GM12878 (cell line): ENCODE results near the gene CXADR. TPM values are rescaled to one million over a fixed set of nuclear protein-coding genes. Genes with fewer than 3 reads are reported as not detected.

Experiments
- ATAC-seq: fragments of 200-7000 bp; cut with Tn5 transposase; 3 replicates; pipeline ENCODE4 v1.9.1; 2020; ENCODE audit warnings: mild to moderate bottlenecking, moderate library complexity
- BruUV-seq: library from RNA; stranded (reverse); fragments of 400-500 nt; replicated peaks from 2 replicates; lab custom pipeline; 2021; lab: Mats Ljungman, UMichigan
- CTCF ChIA-PET: fragments of 300-600 bp; sonication (Branson Sonifier 250); formaldehyde crosslinking; extraction: SDS; loops from one replicate; lab custom pipeline; 2021; ENCODE audit warnings: inconsistent platforms; lab: Yijun Ruan, JAX
- POLR2A ChIA-PET: fragments of 350-600 bp; formaldehyde crosslinking; extraction: SDS; loops from one replicate; lab custom pipeline; 2021; ENCODE audit warnings: inconsistent platforms; lab: Charles Lee
- RAD21 ChIA-PET: fragments of 300-600 bp; sonication (Branson Sonifier 250); formaldehyde crosslinking; loops from one replicate; lab custom pipeline; 2023; ENCODE audit warnings: antibody characterized with exemption; ENCODE audit not compliant: unreplicated experiment; lab: Charles Lee
- SMC1A ChIA-PET: fragments of 300-600 bp; sonication (Branson Sonifier 250); formaldehyde crosslinking; loops from one replicate; lab custom pipeline; 2023; ENCODE audit not compliant: unreplicated experiment, uncharacterized antibody; lab: Charles Lee
- DNase-seq: peaks from one replicate; pipeline ENCODE4 v3.0.0-alpha.2; 2011; ENCODE audit warnings: low read depth, low spot score
- FAIRE-seq: peaks from 3 replicates; lab custom pipeline; 2011; peaks lifted over from hg19 to GRCh38; lab: Jason Lieb, UNC
- H2AFZ ChIP-seq: 2 replicates; pipeline ENCODE4 v1.6.0; 2011; ENCODE audit warnings: low read depth, low read length, control low read depth; ENCODE audit not compliant: control insufficient read depth
- H3K27ac ChIP-seq: 2 replicates; pipeline ENCODE4 v1.5.1; 2011; ENCODE audit warnings: control low read depth; ENCODE audit not compliant: control insufficient read depth, insufficient read depth
- H3K27me3 ChIP-seq, 2 experiments: replicated peaks in 1 of 2; 2 replicates each; pipeline versions ENCODE4 v1.6.0 to v1.6.1; 2011; ENCODE audit warnings: low read length in 1 of 2; ENCODE audit not compliant: control insufficient read depth in 2 of 2, insufficient read depth in 2 of 2
- H3K36me3 ChIP-seq, 2 experiments: 2 replicates each; pipeline ENCODE4 v1.5.1; 2011; ENCODE audit warnings: low read length in 1 of 2; ENCODE audit not compliant: control insufficient read depth in 2 of 2, insufficient read depth in 2 of 2
- H3K4me1 ChIP-seq: 2 replicates; pipeline ENCODE4 v1.6.1; 2011; ENCODE audit warnings: mild to moderate bottlenecking, low read length, moderate library complexity, mixed read lengths; ENCODE audit not compliant: control insufficient read depth, insufficient read depth
- H3K4me2 ChIP-seq: 2 replicates; pipeline ENCODE4 v1.6.0; 2011; ENCODE audit warnings: control low read depth; ENCODE audit not compliant: control insufficient read depth, insufficient read depth
- H3K4me3 ChIP-seq: fragments of 200-600 bp; sonication (generic); 2 replicates; pipeline ENCODE4 v1.5.1; 2016
- H3K79me2 ChIP-seq: 2 replicates; pipeline ENCODE4 v1.6.0; 2011; ENCODE audit warnings: low read length; ENCODE audit not compliant: control insufficient read depth, insufficient read depth
- H3K9ac ChIP-seq: 2 replicates; pipeline ENCODE4 v1.8.0; 2011; ENCODE audit warnings: low read length, control low read depth, mixed read lengths; ENCODE audit not compliant: control insufficient read depth, insufficient read depth
- H3K9me3 ChIP-seq: replicated peaks from 3 replicates; pipeline ENCODE4 v1.5.1; 2011; ENCODE audit warnings: mild to moderate bottlenecking, low read length; ENCODE audit not compliant: control insufficient read depth, insufficient read depth
- H4K20me1 ChIP-seq: 2 replicates; pipeline ENCODE4 v1.6.0; 2011; ENCODE audit not compliant: control insufficient read depth, insufficient read depth
- CBX3 ChIP-seq: fragments of 200-600 bp; sonication (generic); IDR thresholded peaks from 2 replicates; pipeline ENCODE4 v1.6.1; 2016; ENCODE audit warnings: low read depth, borderline replicate concordance
- DPF2 ChIP-seq: fragments of 450-650 bp; IDR thresholded peaks from 2 replicates; pipeline ENCODE4 v1.6.1; 2017; ENCODE audit warnings: mild to moderate bottlenecking
- FOS ChIP-seq: IDR thresholded peaks from 3 replicates; pipeline ENCODE4 v1.6.1; 2011; ENCODE audit warnings: borderline replicate concordance; ENCODE audit not compliant: insufficient read length; ENCODE audit errors: extremely low read depth
- GABPA ChIP-seq: IDR thresholded peaks from 2 replicates; pipeline ENCODE4 v1.6.1; 2014; ENCODE audit warnings: antibody characterized with exemption, low read depth, mild to moderate bottlenecking, inconsistent platforms
- GATAD2B ChIP-seq: fragments of 450-650 bp; conservative IDR thresholded peaks from 2 replicates; pipeline ENCODE4 v1.6.1; 2017; ENCODE audit warnings: low read depth, mild to moderate bottlenecking, moderate library complexity
- HCFC1 ChIP-seq: fragments of 150-350 bp; IDR thresholded peaks from 2 replicates; pipeline ENCODE4 v1.6.1; 2014; ENCODE audit warnings: low read length
- KAT2A ChIP-seq: conservative IDR thresholded peaks from 2 replicates; pipeline ENCODE4 v1.6.1; 2011; ENCODE audit warnings: low read depth, low read length; ENCODE audit not compliant: control insufficient read depth
- KLF5 ChIP-seq: fragments of 450-650 bp; IDR thresholded peaks from 2 replicates; pipeline ENCODE4 v1.6.1; 2014; ENCODE audit warnings: mild to moderate bottlenecking; ENCODE audit not compliant: partially characterized antibody
- NFYA ChIP-seq: IDR thresholded peaks from 2 replicates; pipeline ENCODE4 v1.6.1; 2011; ENCODE audit warnings: low read depth, mild to moderate bottlenecking, low read length, improper control_type of control experiment, borderline replicate concordance
- RELA ChIP-seq: fragments of 450-650 bp; IDR thresholded peaks from 2 replicates; pipeline ENCODE4 v1.8.0; 2014; ENCODE audit warnings: borderline replicate concordance; ENCODE audit not compliant: partially characterized antibody
- SMAD1 ChIP-seq: fragments of 450-650 bp; IDR thresholded peaks from 2 replicates; pipeline ENCODE4 v1.6.1; 2018; ENCODE audit warnings: mild to moderate bottlenecking, low read depth; ENCODE audit not compliant: partially characterized antibody
- SUZ12 ChIP-seq: fragments of 200-600 bp; sonication (generic); IDR thresholded peaks from one replicate; pipeline ENCODE4 v1.6.1; 2018; ENCODE audit warnings: antibody characterized with exemption, mild to moderate bottlenecking; ENCODE audit not compliant: unreplicated experiment
- TARDBP ChIP-seq: IDR thresholded peaks from 2 replicates; pipeline ENCODE4 v1.6.1; 2016; ENCODE audit warnings: borderline replicate concordance
- YY1 ChIP-seq: IDR thresholded peaks from 2 replicates; pipeline ENCODE4 v1.6.1; 2011; ENCODE audit warnings: low read depth, mild to moderate bottlenecking, low read length
- WGBS: methylation state at CpG from one replicate; pipeline ENCODE4 v1.1.6; 2016; ENCODE audit warnings: low lambda C conversion rate; ENCODE audit not compliant: insufficient replicate concordance, insufficient coverage; ENCODE audit errors: missing lambda C conversion rate; 5-methylcytosine and 5-hydroxymethylcytosine counted together
- in situ Hi-C: fragments of 300-500 bp; cut with MboI; formaldehyde crosslinking; loops from 9 replicates; pipeline ENCODE4 v1.14.3; 2018; ENCODE audit warnings: mixed read lengths
- intact Hi-C: fragments of 100-400 bp; cut with micrococcal nuclease; formaldehyde crosslinking; loops from one replicate; pipeline ENCODE4 v1.14.2; 2022; ENCODE audit not compliant: unreplicated experiment
- polyA plus RNA-seq, 11 experiments: library from polyadenylated mRNA; depleted of rRNA in 4 of 11; unstranded in 6 of 11; stranded (reverse) in 5 of 11; fragments of >200 nt; fragmentation: Nextera tagmentation in 4 of 11; fragmentation: Illumina TruSeq in 1 of 11; extraction: Ambion mirVana in 4 of 11; extraction: Trizol in 1 of 11; gene quantifications; 1 replicate in 1 of 11; 2 replicates in 10 of 11; pipeline versions ENCODE4 v1.2.1 to v1.2.3, GENCODE V29; 2011 to 2016; ENCODE audit warnings: inconsistent platforms in 2 of 11, missing spikeins in 2 of 11, low read depth in 1 of 11
- total RNA-seq, 4 experiments: library from RNA; depleted of rRNA in 3 of 4; stranded (reverse); fragments of >200 nt in 3 of 4; fragmentation: Illumina TruSeq in 1 of 4; extraction: Trizol in 1 of 4; gene quantifications; 2 replicates each; pipeline versions ENCODE4 v1.2.1 to v1.2.3, GENCODE V29; 2013 to 2021
- TF ChIP-seq, protein P1 (sequence below): IDR thresholded peaks from 2 replicates; pipeline ENCODE4 v1.6.1; 2012; ENCODE audit warnings: low read depth, low read length, improper control_type of control experiment
- TF ChIP-seq, protein P2 (sequence below): fragments of 450-650 bp; IDR thresholded peaks from 2 replicates; pipeline ENCODE4 v1.6.1; 2017; ENCODE audit warnings: borderline replicate concordance
- TF ChIP-seq, protein P3 (sequence below): IDR thresholded peaks from 2 replicates; pipeline ENCODE4 v1.6.1; 2012; ENCODE audit warnings: low read depth, low read length, improper control_type of control experiment

CXADR gene
- total and polyA plus RNA-seq, 10 of the 15 experiments (the other 5 are each of a cell fraction or from before 2014, with no cell fraction given): 0.01 to 0.64 (median 0.13) TPM

DNA sequence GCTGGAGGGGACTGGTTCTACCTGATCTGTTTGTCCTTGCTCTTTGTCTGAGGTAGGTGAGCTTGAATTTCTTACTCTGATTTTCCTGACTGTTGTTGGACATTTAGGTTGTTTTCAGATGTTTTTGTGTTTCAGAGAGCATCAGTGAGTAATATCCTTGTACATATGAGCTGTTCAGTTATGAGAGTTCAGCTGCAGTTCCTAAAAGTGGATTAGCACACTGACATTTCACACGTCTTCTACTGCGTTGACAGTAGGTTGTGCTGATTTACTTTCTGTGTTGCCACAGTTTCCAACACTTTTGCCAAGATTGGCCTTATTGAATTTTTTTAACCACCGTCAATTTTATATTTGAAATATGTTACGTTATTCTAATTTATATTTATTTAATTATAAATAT, 27.7 kb downstream of the CXADR start (continued):
- TF ChIP-seq, protein P1, sequence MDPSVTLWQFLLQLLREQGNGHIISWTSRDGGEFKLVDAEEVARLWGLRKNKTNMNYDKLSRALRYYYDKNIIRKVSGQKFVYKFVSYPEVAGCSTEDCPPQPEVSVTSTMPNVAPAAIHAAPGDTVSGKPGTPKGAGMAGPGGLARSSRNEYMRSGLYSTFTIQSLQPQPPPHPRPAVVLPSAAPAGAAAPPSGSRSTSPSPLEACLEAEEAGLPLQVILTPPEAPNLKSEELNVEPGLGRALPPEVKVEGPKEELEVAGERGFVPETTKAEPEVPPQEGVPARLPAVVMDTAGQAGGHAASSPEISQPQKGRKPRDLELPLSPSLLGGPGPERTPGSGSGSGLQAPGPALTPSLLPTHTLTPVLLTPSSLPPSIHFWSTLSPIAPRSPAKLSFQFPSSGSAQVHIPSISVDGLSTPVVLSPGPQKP: no peak
- no peak for TF ChIP-seq DPF2
- TF ChIP-seq FOS: no peak
- TF ChIP-seq CBX3: no peak
- TF ChIP-seq, protein P2, sequence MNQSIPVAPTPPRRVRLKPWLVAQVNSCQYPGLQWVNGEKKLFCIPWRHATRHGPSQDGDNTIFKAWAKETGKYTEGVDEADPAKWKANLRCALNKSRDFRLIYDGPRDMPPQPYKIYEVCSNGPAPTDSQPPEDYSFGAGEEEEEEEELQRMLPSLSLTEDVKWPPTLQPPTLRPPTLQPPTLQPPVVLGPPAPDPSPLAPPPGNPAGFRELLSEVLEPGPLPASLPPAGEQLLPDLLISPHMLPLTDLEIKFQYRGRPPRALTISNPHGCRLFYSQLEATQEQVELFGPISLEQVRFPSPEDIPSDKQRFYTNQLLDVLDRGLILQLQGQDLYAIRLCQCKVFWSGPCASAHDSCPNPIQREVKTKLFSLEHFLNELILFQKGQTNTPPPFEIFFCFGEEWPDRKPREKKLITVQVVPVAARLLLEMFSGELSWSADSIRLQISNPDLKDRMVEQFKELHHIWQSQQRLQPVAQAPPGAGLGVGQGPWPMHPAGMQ: no peak

DNA sequence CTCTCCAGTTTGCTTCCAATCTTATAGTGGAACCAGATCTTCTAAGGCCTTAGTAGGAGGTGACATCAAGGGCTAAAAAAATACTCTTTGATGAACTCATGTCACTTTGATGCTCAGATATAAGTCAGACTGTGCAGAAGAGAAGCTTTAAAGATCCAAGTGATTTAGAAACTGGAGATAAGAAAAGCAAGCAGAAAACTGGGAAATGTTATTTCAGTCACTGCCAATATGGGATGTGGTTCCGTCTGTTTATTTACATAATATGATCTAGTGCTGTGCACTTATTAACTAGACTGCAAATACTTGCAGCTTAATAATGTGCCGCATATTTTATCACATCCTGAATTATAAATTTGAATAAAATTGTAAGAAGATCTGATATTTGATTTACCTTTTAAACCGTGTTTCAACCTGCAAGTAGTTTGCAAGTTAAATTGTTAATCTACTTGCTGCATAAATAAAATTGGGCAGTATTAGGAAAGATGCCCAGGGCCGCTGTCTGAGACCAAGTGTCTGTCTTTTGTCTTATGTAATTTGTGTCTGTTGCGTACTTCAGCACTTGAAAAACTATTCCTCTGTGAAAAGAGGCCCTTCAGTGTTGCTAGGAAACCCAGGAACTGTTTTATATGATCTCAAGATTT, 29.6 kb downstream of the CXADR start:
- Histone ChIP-seq H3K27ac (no peak overlapping the region), H3K9me3 (no peaks in the 10 kb centered on the region), H4K20me1 (no peaks in the 10 kb centered on the region), H2AFZ (no peak overlapping the region), H3K36me3 (no peaks in the 10 kb centered on the region), H3K27me3 (no peaks in the 10 kb centered on the region), H3K79me2 (no peaks in the 10 kb centered on the region), H3K4me1 (no peaks in the 10 kb centered on the region), H3K4me3 (no peak overlapping the region), H3K9ac (no peak overlapping the region), H3K4me2 (no peak overlapping the region)
- DNase-seq: no peak
- BruUV-seq: no TSS peak
- TF ChIP-seq KLF5: no peak
- TF ChIP-seq YY1: no peak
- TF ChIP-seq SMAD1: no peak
- TF ChIP-seq TARDBP: no peak
- TF ChIP-seq RELA: no peak
- TF ChIP-seq GATAD2B: no peak
- no peak for TF ChIP-seq NFYA
- no peak for TF ChIP-seq SUZ12
- TF ChIP-seq KAT2A: no peak
- no peak for TF ChIP-seq HCFC1
- TF ChIP-seq, protein P3, sequence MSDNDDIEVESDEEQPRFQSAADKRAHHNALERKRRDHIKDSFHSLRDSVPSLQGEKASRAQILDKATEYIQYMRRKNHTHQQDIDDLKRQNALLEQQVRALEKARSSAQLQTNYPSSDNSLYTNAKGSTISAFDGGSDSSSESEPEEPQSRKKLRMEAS: no peak
- no peak for TF ChIP-seq GABPA
- in situ Hi-C loops (no loop called here), intact Hi-C loops (no loop called here)
- 38% methylated on average over 5 of the region's 5 CpGs for WGBS
- POLR2A ChIA-PET: no interaction called here
- FAIRE-seq: no peak
- SMC1A ChIA-PET: no interaction called here
- RAD21 ChIA-PET: interaction anchor here (0.5 kb wide), 1 partner anchor 337 kb away, joined by 3 read pairs; no protein-coding TSS in a partner anchor
- CTCF ChIA-PET: interaction anchor here (1.1 to 1.5 kb wide), 2 partner anchors 12 to 156 kb away, joined by 4 to 6 read pairs; no protein-coding TSS in a partner anchor
- ATAC-seq: no peak
